Measurements from ENCODE around the gene EFR3B.
"Not testable (repeated sequence)": the region's sequence is repeated elsewhere in the genome, so short reads cannot be mapped to it uniquely, and the experiment has no call there.

EFR3B gene

GRCh38 chr2:25073914-25074313 is 32.0 kb downstream of the EFR3B start:
- no peak for DNase-seq

- DNase-seq, result no peak
These were observed 33.0 kb downstream of the EFR3B start for GRCh38 chr2:25074826-25075225.

GRCh38 chr2:25076749-25077148 is 34.9 kb downstream of the EFR3B start:
- DNase-seq, result no peak

GRCh38 chr2:25077789-25078169 is 35.9 kb downstream of the EFR3B start:
- no peak for DNase-seq

GRCh38 chr2:25078170-25079049 is 36.5 kb downstream of the EFR3B start:
- DNase-seq, result peak; percentile 35

GRCh38 chr2:25079050-25079635 is 37.3 kb downstream of the EFR3B start:
- DNase-seq, result no peak

GRCh38 chr2:25081237-25081790 is 39.4 kb downstream of the EFR3B start:
- no peak for DNase-seq

GRCh38 chr2:25082002-25082622 is 40.2 kb downstream of the EFR3B start:
- no peak for DNase-seq

- DNase-seq, result no peak
These were observed 44.1 kb downstream of the EFR3B start for GRCh38 chr2:25085761-25086560.

GRCh38 chr2:25088817-25089516 is 47.1 kb downstream of the EFR3B start:
- DNase-seq, result no peak

GRCh38 chr2:25089605-25090315 is 47.9 kb downstream of the EFR3B start:
- DNase-seq, result no peak

- DNase-seq, result no peak
These were observed 48.9 kb downstream of the EFR3B start for GRCh38 chr2:25090801-25091200.

GRCh38 chr2:25091265-25091664 is 49.4 kb downstream of the EFR3B start:
- no peak for DNase-seq

- DNase-seq, result no peak
These were observed 56.2 kb downstream of the EFR3B start for GRCh38 chr2:25098056-25098455.

- DNase-seq, result no peak
These were observed 57.0 kb downstream of the EFR3B start for GRCh38 chr2:25098670-25099486.

- DNase-seq, result not testable (repeated sequence)
These were observed 60.5 kb downstream of the EFR3B start for GRCh38 chr2:25102352-25102751.

GRCh38 chr2:25103287-25103871 is 61.5 kb downstream of the EFR3B start:
- DNase-seq, result no peak

- DNase-seq, result no peak
These were observed 62.9 kb downstream of the EFR3B start for GRCh38 chr2:25104736-25105135.

GRCh38 chr2:25105336-25106085 is 63.6 kb downstream of the EFR3B start:
- DNase-seq, result peak; percentile 46
